H9 (cell line): Measurements from ENCODE around the gene TACR2. TPM values are rescaled to one million over a fixed set of nuclear protein-coding genes. Genes with fewer than 3 reads are reported as not detected.

ENCODE experiments used
- DNase-seq: peaks from one replicate; pipeline ENCODE4 v3.0.0-alpha.2; 2017
- H2AFZ ChIP-seq: one replicate; pipeline ENCODE4 v1.6.1; 2013; ENCODE audit warnings: mild to moderate bottlenecking, low read length, control low read depth, moderate library complexity
- H2AK5ac ChIP-seq: 2 replicates; pipeline ENCODE4 v1.6.1; 2013; ENCODE audit warnings: low read length, control low read depth, mixed read lengths; ENCODE audit not compliant: insufficient read length
- H2BK120ac ChIP-seq: one replicate; pipeline ENCODE4 v1.6.1; 2013; ENCODE audit warnings: low read depth, mild to moderate bottlenecking, low read length, control low read depth, inconsistent platforms; ENCODE audit not compliant: poor library complexity, severe bottlenecking
- H2BK12ac ChIP-seq: 2 replicates; pipeline ENCODE4 v1.6.1; 2013; ENCODE audit warnings: low read length, control low read depth, mixed read lengths, low read depth; ENCODE audit not compliant: insufficient read length
- H2BK15ac ChIP-seq: 2 replicates; pipeline ENCODE4 v1.6.1; 2013; ENCODE audit warnings: low read depth, low read length, control low read depth
- H2BK20ac ChIP-seq: one replicate; pipeline ENCODE4 v1.6.1; 2013; ENCODE audit warnings: low read depth, mild to moderate bottlenecking, low read length, control low read depth, inconsistent platforms; ENCODE audit not compliant: poor library complexity, severe bottlenecking
- H2BK5ac ChIP-seq: 2 replicates; pipeline ENCODE4 v1.6.1; 2013; ENCODE audit warnings: low read length, control low read depth, mixed read lengths; ENCODE audit not compliant: insufficient read length
- H3K14ac ChIP-seq: 2 replicates; pipeline ENCODE4 v1.6.1; 2013; ENCODE audit warnings: low read length, control low read depth; ENCODE audit not compliant: insufficient read depth
- H3K18ac ChIP-seq: 2 replicates; pipeline ENCODE4 v1.6.1; 2013; ENCODE audit warnings: low read depth, mild to moderate bottlenecking, mixed read lengths, low read length, control low read depth; ENCODE audit not compliant: insufficient read length
- H3K23ac ChIP-seq: 2 replicates; pipeline ENCODE4 v1.6.1; 2013; ENCODE audit warnings: low read length, control low read depth, mixed read lengths, low read depth; ENCODE audit not compliant: insufficient read length
- H3K23me2 ChIP-seq: 2 replicates; pipeline ENCODE4 v1.6.1; 2013; ENCODE audit warnings: low read depth, mild to moderate bottlenecking, mixed read lengths, low read length, control low read depth; ENCODE audit not compliant: insufficient read length, poor library complexity, severe bottlenecking
- H3K27ac ChIP-seq: 2 replicates; pipeline ENCODE4 v1.5.1; 2013; ENCODE audit warnings: low read length, control low read depth, mixed read lengths, low read depth; ENCODE audit not compliant: insufficient read length
- H3K27me3 ChIP-seq: 2 replicates; pipeline ENCODE4 v1.6.1; 2013; ENCODE audit warnings: low read length, control low read depth, inconsistent platforms; ENCODE audit not compliant: insufficient read depth
- H3K4ac ChIP-seq: 2 replicates; pipeline ENCODE4 v1.6.1; 2013; ENCODE audit warnings: low read depth, mild to moderate bottlenecking, control low read depth, inconsistent platforms, low read length, moderate library complexity
- H3K4me1 ChIP-seq: 2 replicates; pipeline ENCODE4 v1.6.1; 2013; ENCODE audit warnings: low read length, control low read depth, inconsistent platforms; ENCODE audit not compliant: insufficient read depth
- H3K4me2 ChIP-seq: 2 replicates; pipeline ENCODE4 v1.6.1; 2013; ENCODE audit warnings: low read length, control low read depth, mixed read lengths; ENCODE audit not compliant: insufficient read length, insufficient read depth
- H3K56ac ChIP-seq: 2 replicates; pipeline ENCODE4 v1.6.1; 2013; ENCODE audit warnings: low read depth, mild to moderate bottlenecking, mixed read lengths, low read length, control low read depth; ENCODE audit not compliant: insufficient read length
- H3K79me1 ChIP-seq: 2 replicates; pipeline ENCODE4 v1.6.1; 2013; ENCODE audit warnings: low read depth, mild to moderate bottlenecking, moderate library complexity, low read length, control low read depth, inconsistent platforms; ENCODE audit not compliant: insufficient read depth, poor library complexity, severe bottlenecking
- H3K79me2 ChIP-seq: 2 replicates; pipeline ENCODE4 v1.6.1; 2013; ENCODE audit warnings: low read length, control low read depth, inconsistent platforms; ENCODE audit not compliant: insufficient read depth
- H3K9ac ChIP-seq: 2 replicates; pipeline ENCODE4 v1.6.1; 2013; ENCODE audit warnings: low read length, control low read depth, mixed read lengths; ENCODE audit not compliant: insufficient read length; ENCODE audit errors: extremely low read depth
- H3K9me3 ChIP-seq: one replicate; pipeline ENCODE4 v1.6.1; 2013; ENCODE audit warnings: low read depth, low read length, inconsistent platforms; ENCODE audit not compliant: control insufficient read depth
- H3T11ph ChIP-seq: one replicate; pipeline ENCODE4 v1.6.1; 2013; ENCODE audit warnings: mild to moderate bottlenecking, low read length, control low read depth, inconsistent platforms
- H4K20me1 ChIP-seq: one replicate; pipeline ENCODE4 v1.6.1; 2013; ENCODE audit not compliant: control insufficient read depth, insufficient read length, insufficient read depth
- H4K5ac ChIP-seq: 2 replicates; pipeline ENCODE4 v1.6.1; 2013; ENCODE audit warnings: low read depth, mild to moderate bottlenecking, mixed read lengths, low read length, control low read depth; ENCODE audit not compliant: insufficient read length
- H4K8ac ChIP-seq: replicated peaks from 2 replicates; pipeline ENCODE4 v1.6.1; 2013; ENCODE audit warnings: low read length, control low read depth, mixed read lengths, low read depth; ENCODE audit not compliant: insufficient read length
- H4K91ac ChIP-seq: 2 replicates; pipeline ENCODE4 v1.6.1; 2013; ENCODE audit warnings: low read depth, mild to moderate bottlenecking, moderate library complexity, mixed read lengths, low read length, control low read depth; ENCODE audit not compliant: insufficient read length
- H3K27ac Mint-ChIP-seq, 3 experiments: 2 replicates in 2 of 3; 3 replicates in 1 of 3; pipeline ENCODE4 v1.8.0; 2020 to 2021; ENCODE audit warnings: mixed read lengths in 3 of 3, mild to moderate bottlenecking in 1 of 3, moderate library complexity in 1 of 3
- H3K27me3 Mint-ChIP-seq: 2 replicates; pipeline ENCODE4 v1.8.0; 2021; ENCODE audit warnings: low read depth, mild to moderate bottlenecking, moderate library complexity, mixed read lengths
- H3K36me3 Mint-ChIP-seq, 3 experiments: 2 replicates in 2 of 3; 3 replicates in 1 of 3; pipeline ENCODE4 v1.8.0; 2020 to 2021; ENCODE audit warnings: low read depth in 3 of 3, mixed read lengths in 3 of 3; ENCODE audit not compliant: insufficient read depth in 1 of 3
- H3K4me1 Mint-ChIP-seq, 2 experiments: 2 replicates each; pipeline ENCODE4 v1.8.0; 2020; ENCODE audit warnings: mixed read lengths in 2 of 2
- H3K4me3 Mint-ChIP-seq, 2 experiments: 2 replicates in 1 of 2; 3 replicates in 1 of 2; pipeline ENCODE4 v1.8.0; 2020 to 2021; ENCODE audit warnings: mild to moderate bottlenecking in 2 of 2, mixed read lengths in 2 of 2, moderate library complexity in 1 of 2
- H3K9me3 Mint-ChIP-seq, 2 experiments: 2 replicates in 1 of 2; 3 replicates in 1 of 2; pipeline ENCODE4 v1.8.0; 2020; ENCODE audit warnings: mild to moderate bottlenecking in 2 of 2, mixed read lengths in 2 of 2, moderate library complexity in 1 of 2
- WGBS: extraction: QIAGEN DNeasy Blood & Tissue Kit; methylation state at CpG from one replicate; pipeline ENCODE4 v1.1.7; 2013; ENCODE audit warnings: missing lambda C conversion rate, low lambda C conversion rate, mixed read lengths; ENCODE audit not compliant: insufficient read length; ENCODE audit errors: extremely low coverage; 5-methylcytosine and 5-hydroxymethylcytosine counted together
- total RNA-seq: library from RNA; stranded (reverse); gene quantifications from 2 replicates; pipeline ENCODE4 v1.2.1, GENCODE V29; 2021
- TF ChIP-seq, protein P1 (sequence below): fragments of 200-600 bp; sonication (generic); conservative IDR thresholded peaks from 3 replicates; pipeline ENCODE4 v1.8.0; 2021; ENCODE audit warnings: antibody characterized with exemption, mild to moderate bottlenecking

The TACR2 gene
- total RNA-seq, 1 experiment from 2014 or later, result not detected

DNA sequence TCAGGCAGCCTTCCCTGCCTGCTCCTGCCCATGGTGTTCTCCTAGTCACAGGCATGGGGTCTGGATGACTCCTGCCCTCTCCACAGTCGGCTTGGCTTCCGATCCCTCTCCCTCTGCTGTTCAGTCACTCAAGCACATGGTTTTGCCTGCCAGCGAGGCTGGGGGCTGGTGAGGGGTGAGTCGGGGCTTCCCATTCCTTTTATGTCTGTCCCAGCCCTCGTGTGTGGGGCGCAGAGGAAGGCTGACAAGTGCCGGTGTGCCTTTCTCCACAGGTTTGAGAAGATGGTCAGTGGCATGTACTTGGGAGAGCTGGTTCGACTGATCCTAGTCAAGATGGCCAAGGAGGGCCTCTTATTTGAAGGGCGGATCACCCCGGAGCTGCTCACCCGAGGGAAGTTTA lies 40.1 kb downstream of the TACR2 start:
- Histone ChIP-seq H3K18ac (no peak overlapping the region), H3K4me2 (no peak overlapping the region), H2BK5ac (no peak overlapping the region), H2AK5ac (no peak overlapping the region), H2BK20ac (no peak overlapping the region), H3K14ac (no peak overlapping the region; the same call in 1 of the 2 replicates), H3T11ph (no peak overlapping the region), H4K8ac (no peak overlapping the region), H4K91ac (no peak overlapping the region), H2AFZ (no peak overlapping the region), H3K23ac (no peak overlapping the region), H3K4ac (no peak overlapping the region), H3K79me2 (no peaks in the 10 kb centered on the region; the same call in 1 of the 2 replicates), H3K79me1 (peaks cover 3% of the 10 kb centered on the region), H3K56ac (no peak overlapping the region), H3K4me1 (peaks cover 1% of the 10 kb centered on the region; the same call in 1 of the 2 replicates), H4K5ac (no peak overlapping the region), H2BK120ac (no peak overlapping the region), H3K27me3 (no peaks in the 10 kb centered on the region), H3K9me3 (no peaks in the 10 kb centered on the region), H2BK12ac (no peak overlapping the region), H3K27ac (no peak overlapping the region), H3K9ac (no peak overlapping the region), H2BK15ac (no peak overlapping the region), H3K23me2 (no peaks in the 10 kb centered on the region), H4K20me1 (no peaks in the 10 kb centered on the region)
- Mint-ChIP-seq H3K27me3 (no peaks in the 10 kb centered on the region), H3K9me3 (no peaks in the 10 kb centered on the region), H3K4me3 (no peak overlapping the region), H3K36me3 (peaks cover 25 to 59% (median 41%) of the 10 kb centered on the region in 3 experiments; a peak in 6 of 7 replicates), H3K4me1 (peaks cover 33 to 45% of the 10 kb centered on the region in 2 experiments), H3K27ac (peak overlapping the region in 2 of 3 experiments; percentile 70 to 88; a peak in 2 of 7 replicates)
- no CpG with 5 or more reads among the region's 11 CpGs for WGBS
- TF ChIP-seq, protein P1, sequence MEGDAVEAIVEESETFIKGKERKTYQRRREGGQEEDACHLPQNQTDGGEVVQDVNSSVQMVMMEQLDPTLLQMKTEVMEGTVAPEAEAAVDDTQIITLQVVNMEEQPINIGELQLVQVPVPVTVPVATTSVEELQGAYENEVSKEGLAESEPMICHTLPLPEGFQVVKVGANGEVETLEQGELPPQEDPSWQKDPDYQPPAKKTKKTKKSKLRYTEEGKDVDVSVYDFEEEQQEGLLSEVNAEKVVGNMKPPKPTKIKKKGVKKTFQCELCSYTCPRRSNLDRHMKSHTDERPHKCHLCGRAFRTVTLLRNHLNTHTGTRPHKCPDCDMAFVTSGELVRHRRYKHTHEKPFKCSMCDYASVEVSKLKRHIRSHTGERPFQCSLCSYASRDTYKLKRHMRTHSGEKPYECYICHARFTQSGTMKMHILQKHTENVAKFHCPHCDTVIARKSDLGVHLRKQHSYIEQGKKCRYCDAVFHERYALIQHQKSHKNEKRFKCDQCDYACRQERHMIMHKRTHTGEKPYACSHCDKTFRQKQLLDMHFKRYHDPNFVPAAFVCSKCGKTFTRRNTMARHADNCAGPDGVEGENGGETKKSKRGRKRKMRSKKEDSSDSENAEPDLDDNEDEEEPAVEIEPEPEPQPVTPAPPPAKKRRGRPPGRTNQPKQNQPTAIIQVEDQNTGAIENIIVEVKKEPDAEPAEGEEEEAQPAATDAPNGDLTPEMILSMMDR, result no peak
- no peak for DNase-seq
